H1 (cell line): ENCODE data around the gene PPP2R2C.

Source experiments
- BACH1 ChIP-seq: IDR thresholded peaks from 2 replicates; pipeline ENCODE4 v1.6.1; 2012; ENCODE audit warnings: low read length, improper control_type of control experiment
- POLR2A ChIP-seq, 2 experiments: IDR thresholded peaks; 1 replicate in 1 of 2; 2 replicates in 1 of 2; pipeline ENCODE4 v1.6.1; 2011; ENCODE audit warnings: low read depth in 2 of 2, low read length in 2 of 2, mild to moderate bottlenecking in 2 of 2; ENCODE audit errors: control extremely low read depth in 1 of 2
- POLR2AphosphoS5 ChIP-seq: IDR thresholded peaks from 2 replicates; pipeline ENCODE4 v1.6.1; 2011; ENCODE audit warnings: low read depth, low read length
- SIN3A ChIP-seq, 2 experiments: IDR thresholded peaks in 1 of 2; conservative IDR thresholded peaks in 1 of 2; 2 replicates each; pipeline ENCODE4 v1.6.1; 2011 to 2012; ENCODE audit warnings: low read length in 2 of 2, improper control_type of control experiment in 1 of 2, low read depth in 1 of 2, mild to moderate bottlenecking in 1 of 2
- SIRT6 ChIP-seq: IDR thresholded peaks from one replicate; pipeline ENCODE4 v1.7.1; 2012; ENCODE audit warnings: low read length, inconsistent platforms
- TAF1 ChIP-seq: IDR thresholded peaks from 2 replicates; pipeline ENCODE4 v1.6.1; 2011; ENCODE audit warnings: mild to moderate bottlenecking, low read depth, low read length
- TF ChIP-seq, protein P1 (sequence below), 3 experiments: IDR thresholded peaks; 1 replicate in 2 of 3; 2 replicates in 1 of 3; pipeline versions ENCODE4 v1.5.1 to v1.6.1; 2011; ENCODE audit warnings: low read length in 3 of 3, mild to moderate bottlenecking in 3 of 3, inconsistent platforms in 2 of 3, low read depth in 1 of 3, moderate library complexity in 1 of 3; ENCODE audit not compliant: insufficient read depth in 1 of 3; ENCODE audit errors: control extremely low read depth in 1 of 3

DNA sequence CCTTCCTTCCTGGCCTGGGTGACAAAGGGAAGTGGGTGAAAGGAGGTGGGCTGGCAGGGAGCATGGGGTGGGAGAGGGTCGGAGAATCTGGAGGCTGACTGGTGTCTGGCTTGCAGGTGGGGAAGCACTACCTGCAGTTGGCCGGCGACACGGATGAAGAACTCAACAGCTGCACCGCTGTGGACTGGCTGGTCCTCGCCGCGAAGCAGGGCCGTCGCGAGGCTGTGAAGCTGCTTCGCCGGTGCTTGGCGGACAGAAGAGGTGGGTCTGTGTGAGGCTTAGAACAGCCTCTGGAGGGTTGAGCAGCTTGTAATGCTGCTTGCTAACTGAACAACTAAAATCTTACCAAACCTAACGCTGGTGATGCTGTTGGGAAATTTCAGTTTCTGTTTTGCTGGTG is 183.5 kb downstream of the PPP2R2C start:
- TF ChIP-seq TAF1 = no peak
- TF ChIP-seq POLR2AphosphoS5 = no peak
- no peak for TF ChIP-seq POLR2A (IDR thresholded peaks at IDR 0.05; ENCODE audit: control extremely low read depth in 1 of 2, low read depth in 2 of 2, low read length in 2 of 2)
- TF ChIP-seq, protein P1, sequence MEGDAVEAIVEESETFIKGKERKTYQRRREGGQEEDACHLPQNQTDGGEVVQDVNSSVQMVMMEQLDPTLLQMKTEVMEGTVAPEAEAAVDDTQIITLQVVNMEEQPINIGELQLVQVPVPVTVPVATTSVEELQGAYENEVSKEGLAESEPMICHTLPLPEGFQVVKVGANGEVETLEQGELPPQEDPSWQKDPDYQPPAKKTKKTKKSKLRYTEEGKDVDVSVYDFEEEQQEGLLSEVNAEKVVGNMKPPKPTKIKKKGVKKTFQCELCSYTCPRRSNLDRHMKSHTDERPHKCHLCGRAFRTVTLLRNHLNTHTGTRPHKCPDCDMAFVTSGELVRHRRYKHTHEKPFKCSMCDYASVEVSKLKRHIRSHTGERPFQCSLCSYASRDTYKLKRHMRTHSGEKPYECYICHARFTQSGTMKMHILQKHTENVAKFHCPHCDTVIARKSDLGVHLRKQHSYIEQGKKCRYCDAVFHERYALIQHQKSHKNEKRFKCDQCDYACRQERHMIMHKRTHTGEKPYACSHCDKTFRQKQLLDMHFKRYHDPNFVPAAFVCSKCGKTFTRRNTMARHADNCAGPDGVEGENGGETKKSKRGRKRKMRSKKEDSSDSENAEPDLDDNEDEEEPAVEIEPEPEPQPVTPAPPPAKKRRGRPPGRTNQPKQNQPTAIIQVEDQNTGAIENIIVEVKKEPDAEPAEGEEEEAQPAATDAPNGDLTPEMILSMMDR (IDR thresholded peaks at IDR 0.05; ENCODE audit: control extremely low read depth in 1 of 3, insufficient read depth in 1 of 3, low read depth in 1 of 3, low read length in 3 of 3) = no peak
- TF ChIP-seq SIRT6 = no peak
- no peak for TF ChIP-seq SIN3A (conservative IDR thresholded peaks at IDR 0.05 in 1 of 2, IDR thresholded peaks at IDR 0.05 in 1 of 2; ENCODE audit: low read depth in 1 of 2, low read length in 2 of 2)
- TF ChIP-seq BACH1 = no peak
